ENCODE data around the gene MEX3B.

Gene MEX3B

DNA sequence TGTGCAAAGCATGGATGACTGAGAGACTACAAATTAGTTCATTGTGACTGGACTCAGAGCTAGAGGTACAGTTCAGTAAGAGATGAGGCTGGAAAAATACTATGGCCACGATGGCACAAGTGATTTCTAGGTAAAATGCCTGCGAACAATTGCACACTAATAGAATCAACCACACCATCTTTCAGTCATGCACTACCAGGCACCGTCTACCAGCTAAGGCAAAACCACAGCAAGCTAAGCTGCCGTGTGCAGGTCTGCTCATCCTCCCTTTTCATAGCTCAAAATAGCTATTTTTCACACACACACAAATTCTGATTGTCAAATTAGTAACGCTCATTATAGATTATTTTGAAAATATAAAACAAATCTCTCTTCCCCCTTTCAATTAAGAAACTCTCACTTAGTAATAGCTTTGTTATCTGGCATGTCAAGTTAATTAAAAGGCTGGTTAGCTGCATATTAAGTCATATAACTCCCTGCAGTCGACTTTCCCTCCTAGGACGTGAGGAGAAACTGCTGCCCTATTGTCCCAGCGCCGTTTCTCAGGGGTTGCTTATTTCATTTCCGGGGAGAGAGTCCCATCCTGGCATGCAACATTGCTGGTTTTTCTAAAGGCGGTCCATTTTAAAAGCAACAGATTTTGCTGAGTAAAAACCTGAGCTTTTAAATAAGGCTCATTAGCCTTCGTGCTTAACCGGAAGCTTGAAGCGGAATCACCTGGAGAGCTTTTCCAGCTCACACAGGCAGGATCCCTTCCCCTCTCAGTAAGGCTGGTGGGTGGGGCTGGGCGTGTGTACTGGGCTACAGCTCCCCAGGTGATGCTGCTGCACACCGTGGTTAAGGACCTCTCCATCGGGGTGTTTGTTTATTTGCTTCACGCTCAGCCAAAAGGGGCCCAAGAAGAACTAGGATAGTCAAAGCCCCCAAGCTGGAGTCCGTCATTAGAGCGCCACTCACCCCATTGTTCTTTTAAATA is 16.9 kb upstream of the MEX3B start:
- Histone ChIP-seq H3K27ac (ENCODE audit: low read depth, low read length) (no peak overlapping the region), H3K4me3 (ENCODE audit: low read length) (no peak overlapping the region), H3K9me2 (replicated peaks; ENCODE audit: control insufficient read depth, low read length) (no peaks in the 10 kb centered on the region), H3K27me3 (ENCODE audit: control insufficient read depth, low read length) (peaks cover 7% of the 10 kb centered on the region; the same call in 1 of the 2 replicates), H3K36me3 (ENCODE audit: control insufficient read depth, low read length) (no peaks in the 10 kb centered on the region), H4K20me1 (ENCODE audit: control insufficient read depth, insufficient read depth, low read depth, low read length) (no peaks in the 10 kb centered on the region), H3K79me2 (ENCODE audit: control insufficient read depth, low read length) (no peaks in the 10 kb centered on the region), H3K9me3 (ENCODE audit: control insufficient read depth, insufficient read depth, low read length) (no peaks in the 10 kb centered on the region), H3K4me2 (ENCODE audit: low read length) (peak overlapping the region; percentile 41), H3F3A (ENCODE audit: control insufficient read depth, insufficient read depth) (peaks cover 2% of the 10 kb centered on the region; the same call in 1 of the 2 replicates), H3K4me1 (ENCODE audit: control insufficient read depth, low read length) (peaks cover 39% of the 10 kb centered on the region)
- TF ChIP-seq, protein P1, sequence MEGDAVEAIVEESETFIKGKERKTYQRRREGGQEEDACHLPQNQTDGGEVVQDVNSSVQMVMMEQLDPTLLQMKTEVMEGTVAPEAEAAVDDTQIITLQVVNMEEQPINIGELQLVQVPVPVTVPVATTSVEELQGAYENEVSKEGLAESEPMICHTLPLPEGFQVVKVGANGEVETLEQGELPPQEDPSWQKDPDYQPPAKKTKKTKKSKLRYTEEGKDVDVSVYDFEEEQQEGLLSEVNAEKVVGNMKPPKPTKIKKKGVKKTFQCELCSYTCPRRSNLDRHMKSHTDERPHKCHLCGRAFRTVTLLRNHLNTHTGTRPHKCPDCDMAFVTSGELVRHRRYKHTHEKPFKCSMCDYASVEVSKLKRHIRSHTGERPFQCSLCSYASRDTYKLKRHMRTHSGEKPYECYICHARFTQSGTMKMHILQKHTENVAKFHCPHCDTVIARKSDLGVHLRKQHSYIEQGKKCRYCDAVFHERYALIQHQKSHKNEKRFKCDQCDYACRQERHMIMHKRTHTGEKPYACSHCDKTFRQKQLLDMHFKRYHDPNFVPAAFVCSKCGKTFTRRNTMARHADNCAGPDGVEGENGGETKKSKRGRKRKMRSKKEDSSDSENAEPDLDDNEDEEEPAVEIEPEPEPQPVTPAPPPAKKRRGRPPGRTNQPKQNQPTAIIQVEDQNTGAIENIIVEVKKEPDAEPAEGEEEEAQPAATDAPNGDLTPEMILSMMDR (IDR thresholded peaks at IDR 0.05; ENCODE audit: low read depth, low read length, poor library complexity, severe bottlenecking) = no peak
- no peak for TF ChIP-seq EZH2phosphoT487 (IDR thresholded peaks at IDR 0.05; ENCODE audit: borderline replicate concordance, low read length)

DNA sequence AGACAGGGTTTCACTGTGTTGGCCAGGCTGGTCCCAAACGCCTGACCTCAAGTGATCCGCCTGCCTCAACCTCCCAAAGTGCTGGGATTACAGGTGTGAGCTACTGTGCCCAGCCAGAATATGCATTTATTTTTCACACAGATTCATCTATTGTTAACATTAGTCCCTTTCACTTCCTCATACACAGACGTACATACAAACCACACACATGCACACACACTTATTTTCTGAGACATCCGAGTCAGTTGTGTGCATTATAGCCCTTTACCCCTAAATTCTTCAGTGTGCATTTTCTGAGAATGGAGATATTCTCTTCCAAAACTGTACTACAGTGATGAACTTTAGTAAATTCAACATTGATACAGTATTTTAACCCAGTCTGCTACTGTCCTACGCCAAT is 15.0 kb upstream of the MEX3B start:
- Histone ChIP-seq H3K36me3 (ENCODE audit: control insufficient read depth, low read length) (no peaks in the 10 kb centered on the region), H3K4me1 (ENCODE audit: control insufficient read depth, low read length) (peaks cover 39% of the 10 kb centered on the region), H3K4me3 (ENCODE audit: low read length) (no peak overlapping the region), H3K27ac (ENCODE audit: low read depth, low read length) (no peak overlapping the region), H3K9me2 (replicated peaks; ENCODE audit: control insufficient read depth, low read length) (no peaks in the 10 kb centered on the region), H3K79me2 (ENCODE audit: control insufficient read depth, low read length) (no peaks in the 10 kb centered on the region), H3K9me3 (ENCODE audit: control insufficient read depth, insufficient read depth, low read length) (no peaks in the 10 kb centered on the region), H3K4me2 (ENCODE audit: low read length) (0 out of 2 replicates have a peak overlapping the region, but pooled peaks have one; percentile 15), H3F3A (ENCODE audit: control insufficient read depth, insufficient read depth) (peaks cover 2% of the 10 kb centered on the region; the same call in 1 of the 2 replicates), H3K27me3 (ENCODE audit: control insufficient read depth, low read length) (peaks cover 14% of the 10 kb centered on the region), H4K20me1 (ENCODE audit: control insufficient read depth, insufficient read depth, low read depth, low read length) (no peaks in the 10 kb centered on the region)
- TF ChIP-seq EZH2phosphoT487 (IDR thresholded peaks at IDR 0.05; ENCODE audit: borderline replicate concordance, low read length) = no peak
- TF ChIP-seq, protein P1 (IDR thresholded peaks at IDR 0.05; ENCODE audit: low read depth, low read length, poor library complexity, severe bottlenecking) = no peak

DNA sequence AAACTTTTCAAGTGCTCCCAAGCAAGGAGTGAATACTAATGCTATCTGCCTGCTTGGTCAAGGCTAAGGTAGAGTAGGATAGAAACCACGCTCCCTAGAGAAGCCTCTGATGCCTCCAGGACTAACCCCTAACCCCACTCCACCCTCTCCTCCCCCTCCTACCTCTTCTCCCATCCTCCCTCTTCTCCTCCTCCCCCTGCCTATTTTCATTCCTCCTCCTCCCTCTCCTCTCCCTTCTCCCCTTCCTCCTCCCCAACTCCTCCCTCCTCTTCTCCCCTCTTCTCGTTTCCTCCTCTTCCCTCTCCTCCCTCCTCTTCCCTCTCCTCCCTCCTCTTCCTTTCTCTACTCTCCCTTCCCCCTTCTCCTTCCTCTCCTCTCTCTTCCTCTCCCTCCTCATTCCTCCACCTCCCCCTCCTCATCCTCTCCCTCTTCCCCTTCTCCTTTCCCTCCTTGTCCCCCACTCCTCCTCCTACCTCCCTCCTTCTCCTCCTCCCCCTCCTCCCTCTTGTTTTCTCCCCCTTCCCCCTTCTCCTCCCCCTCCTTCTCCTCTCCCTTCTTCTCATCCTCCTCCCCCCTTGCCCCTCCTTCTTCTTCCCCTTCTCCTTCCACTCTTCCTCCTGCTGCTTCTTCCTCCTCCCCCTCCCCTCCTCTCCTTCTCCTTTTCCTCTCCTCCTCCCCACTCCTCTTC is 12.8 kb upstream of the MEX3B start:
- Histone ChIP-seq H3K36me3 (ENCODE audit: control insufficient read depth, low read length) (no peaks in the 10 kb centered on the region), H3F3A (ENCODE audit: control insufficient read depth, insufficient read depth) (peaks cover 2% of the 10 kb centered on the region; the same call in 1 of the 2 replicates), H3K4me2 (ENCODE audit: low read length) (peak overlapping the region; percentile 31; the same call in 1 of the 2 replicates), H3K79me2 (ENCODE audit: control insufficient read depth, low read length) (no peaks in the 10 kb centered on the region), H3K27me3 (ENCODE audit: control insufficient read depth, low read length) (peaks cover 14% of the 10 kb centered on the region), H3K27ac (ENCODE audit: low read depth, low read length) (no peak overlapping the region), H3K4me3 (ENCODE audit: low read length) (no peak overlapping the region), H4K20me1 (ENCODE audit: control insufficient read depth, insufficient read depth, low read depth, low read length) (no peaks in the 10 kb centered on the region), H3K9me3 (ENCODE audit: control insufficient read depth, insufficient read depth, low read length) (no peaks in the 10 kb centered on the region), H3K9me2 (replicated peaks; ENCODE audit: control insufficient read depth, low read length) (no peaks in the 10 kb centered on the region), H3K4me1 (ENCODE audit: control insufficient read depth, low read length) (peaks cover 39% of the 10 kb centered on the region)
- TF ChIP-seq, protein P1 (IDR thresholded peaks at IDR 0.05; ENCODE audit: low read depth, low read length, poor library complexity, severe bottlenecking) = no peak
- TF ChIP-seq EZH2phosphoT487 (IDR thresholded peaks at IDR 0.05; ENCODE audit: borderline replicate concordance, low read length) = no peak

Measured in DOHH2 (cell line).